ENCODE measurements around the gene CAPN1. TPM values are rescaled to one million over a fixed set of nuclear protein-coding genes. Genes with fewer than 3 reads are reported as not detected.

CAPN1 gene
- total RNA-seq, 1 experiment from 2014 or later, result 238 TPM

DNA sequence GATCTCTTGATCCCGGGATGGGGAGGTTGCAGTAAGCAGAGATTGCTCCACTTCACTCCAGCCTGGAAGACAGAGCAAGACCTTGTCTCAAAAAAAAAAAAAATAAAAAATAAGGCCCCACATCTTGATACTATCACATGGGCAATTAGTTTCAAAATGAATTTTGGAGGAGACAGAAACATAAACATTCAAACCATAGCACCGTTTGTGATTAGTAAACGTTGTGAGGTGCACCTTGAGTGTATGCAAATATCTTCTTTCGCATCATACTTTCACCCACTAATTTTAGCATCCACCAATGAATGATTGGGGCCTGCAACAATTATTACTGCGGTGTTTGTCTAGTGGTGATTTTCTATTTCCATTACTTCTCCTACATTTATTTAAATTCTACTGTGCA lies 22.7 kb upstream of the CAPN1 start:
- intact Hi-C loops (cut with micrococcal nuclease; ENCODE audit: unreplicated experiment), result no loop called here
- no peak overlapping the region for H3K4me3 Mint-ChIP-seq (ENCODE audit: unreplicated experiment)
- CTCF ChIA-PET, result no interaction called here
- no peaks in the 10 kb centered on the region for H3K4me1 Mint-ChIP-seq (ENCODE audit: low read depth, unreplicated experiment)
- H3K4me1 ChIP-seq, result no peaks in the 10 kb centered on the region
- H3K27me3 Mint-ChIP-seq (ENCODE audit: insufficient read depth, unreplicated experiment), result no peaks in the 10 kb centered on the region
- POLR2A ChIA-PET, result no interaction called here
- H3K9me3 Mint-ChIP-seq (ENCODE audit: unreplicated experiment), result no peaks in the 10 kb centered on the region
- no peak overlapping the region for H3K4me3 ChIP-seq (ENCODE audit: low read depth, low read length)
- no peaks in the 10 kb centered on the region for H3K36me3 Mint-ChIP-seq (ENCODE audit: insufficient read depth, unreplicated experiment)
- no peak overlapping the region for H3K27ac Mint-ChIP-seq (ENCODE audit: unreplicated experiment)
- no peak for TF ChIP-seq CTCF (IDR thresholded peaks at IDR 0.05; ENCODE audit: insufficient read depth in 1 of 2, low read depth in 1 of 2, low read length in 1 of 2, severe bottlenecking in 1 of 2, unreplicated experiment in 1 of 2)
- no peak for DNase-seq
- H3K9me3 ChIP-seq, result no peaks in the 10 kb centered on the region
- no peaks in the 10 kb centered on the region for H3K27me3 ChIP-seq (replicated peaks; ENCODE audit: control insufficient read depth, insufficient read depth, low read length)
- BruUV-seq (replicated peaks), result no TSS peak
- no peaks in the 10 kb centered on the region for H3K36me3 ChIP-seq (ENCODE audit: control insufficient read depth, insufficient read depth, low read length)

DNA sequence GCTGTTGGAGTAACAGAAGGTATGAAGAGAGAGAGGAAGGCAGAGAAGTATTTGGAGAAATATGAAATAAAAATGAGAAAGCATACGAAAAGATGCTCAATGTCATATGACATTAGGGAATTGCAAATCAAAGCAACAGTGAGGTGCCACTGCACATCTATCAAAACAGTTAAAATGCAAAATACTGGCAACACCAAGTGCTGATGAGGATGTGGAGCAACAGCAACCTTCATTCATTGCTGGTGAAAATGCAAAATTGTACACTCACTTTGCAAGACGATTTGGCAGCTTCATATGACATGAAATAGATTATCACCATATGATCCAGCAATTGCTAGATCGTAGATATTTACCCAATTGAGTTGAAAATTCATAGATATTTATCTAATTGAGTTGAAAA lies 21.1 kb upstream of the CAPN1 start:
- CTCF ChIA-PET, result no interaction called here

DNA sequence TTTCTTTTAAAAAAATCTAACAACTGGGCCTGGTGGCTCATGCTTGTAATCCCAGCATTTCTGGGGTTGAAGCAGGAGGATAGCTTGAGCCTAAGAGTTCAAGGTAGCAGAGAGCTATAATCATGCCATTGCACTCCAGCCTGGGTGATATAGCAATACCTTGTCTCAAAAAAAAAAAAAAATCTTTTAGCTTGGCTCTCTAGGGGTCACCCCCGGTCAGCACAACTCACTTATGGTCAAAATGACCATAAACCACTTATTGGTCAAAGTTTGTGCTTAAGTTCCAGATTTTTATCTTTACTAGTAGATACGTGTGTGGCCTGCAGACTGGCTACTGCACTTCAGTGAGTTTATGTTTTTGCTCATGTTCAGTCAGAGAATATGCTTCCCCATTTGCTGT lies 18.0 kb upstream of the CAPN1 start:
- DNase-seq, result no peak

More for the DNA sequence above, 21.1 kb upstream of the CAPN1 start:
- POLR2A ChIA-PET, result no interaction called here
- Mint-ChIP-seq H3K36me3 (ENCODE audit: insufficient read depth, unreplicated experiment) (peaks cover 4% of the 10 kb centered on the region), H3K4me3 (ENCODE audit: unreplicated experiment) (no peak overlapping the region), H3K4me1 (ENCODE audit: low read depth, unreplicated experiment) (peaks cover 4% of the 10 kb centered on the region), H3K27ac (ENCODE audit: unreplicated experiment) (no peak overlapping the region), H3K9me3 (ENCODE audit: unreplicated experiment) (no peaks in the 10 kb centered on the region), H3K27me3 (ENCODE audit: insufficient read depth, unreplicated experiment) (no peaks in the 10 kb centered on the region)
- Histone ChIP-seq H3K4me3 (ENCODE audit: low read depth, low read length) (no peak overlapping the region), H3K4me1 (no peaks in the 10 kb centered on the region), H3K9me3 (no peaks in the 10 kb centered on the region), H3K27me3 (replicated peaks; ENCODE audit: control insufficient read depth, insufficient read depth, low read length) (no peaks in the 10 kb centered on the region), H3K36me3 (ENCODE audit: control insufficient read depth, insufficient read depth, low read length) (no peaks in the 10 kb centered on the region)
- no TSS peak for BruUV-seq (replicated peaks)
- intact Hi-C loops (cut with micrococcal nuclease; ENCODE audit: unreplicated experiment), result no loop called here
- no peak for DNase-seq
- TF ChIP-seq CTCF (IDR thresholded peaks at IDR 0.05; ENCODE audit: insufficient read depth in 1 of 2, low read depth in 1 of 2, low read length in 1 of 2, severe bottlenecking in 1 of 2, unreplicated experiment in 1 of 2), result no peak

More for the DNA sequence above, 18.0 kb upstream of the CAPN1 start:
- no peak for TF ChIP-seq CTCF (IDR thresholded peaks at IDR 0.05; ENCODE audit: insufficient read depth in 1 of 2, low read depth in 1 of 2, low read length in 1 of 2, severe bottlenecking in 1 of 2, unreplicated experiment in 1 of 2)
- Histone ChIP-seq H3K4me1 (no peaks in the 10 kb centered on the region), H3K9me3 (no peaks in the 10 kb centered on the region), H3K27me3 (replicated peaks; ENCODE audit: control insufficient read depth, insufficient read depth, low read length) (no peaks in the 10 kb centered on the region), H3K4me3 (ENCODE audit: low read depth, low read length) (no peak overlapping the region), H3K36me3 (ENCODE audit: control insufficient read depth, insufficient read depth, low read length) (no peaks in the 10 kb centered on the region)
- POLR2A ChIA-PET, result interaction anchor here (0.7 kb wide), 1 partner anchor 42 kb away, joined by 4 read pairs; the partner anchor contains the start of genes FAU and MRPL49
- Mint-ChIP-seq H3K4me3 (ENCODE audit: unreplicated experiment) (no peak overlapping the region), H3K9me3 (ENCODE audit: unreplicated experiment) (no peaks in the 10 kb centered on the region), H3K27ac (ENCODE audit: unreplicated experiment) (no peak overlapping the region), H3K36me3 (ENCODE audit: insufficient read depth, unreplicated experiment) (peaks cover 10% of the 10 kb centered on the region), H3K4me1 (ENCODE audit: low read depth, unreplicated experiment) (peaks cover 8% of the 10 kb centered on the region), H3K27me3 (ENCODE audit: insufficient read depth, unreplicated experiment) (no peaks in the 10 kb centered on the region)
- BruUV-seq (replicated peaks), result no TSS peak
- intact Hi-C loops (cut with micrococcal nuclease; ENCODE audit: unreplicated experiment), result loop anchor here (1.0 kb wide), 1 partner anchor 41 kb away; the partner anchor contains the start of genes FAU and MRPL49
- CTCF ChIA-PET, result interaction anchor here (0.6 to 1.2 kb wide), 2 partner anchors 17 to 62 kb away, joined by 3 read pairs; no protein-coding TSS in a partner anchor
